ENCODE results near the gene DEAF1.

DNA sequence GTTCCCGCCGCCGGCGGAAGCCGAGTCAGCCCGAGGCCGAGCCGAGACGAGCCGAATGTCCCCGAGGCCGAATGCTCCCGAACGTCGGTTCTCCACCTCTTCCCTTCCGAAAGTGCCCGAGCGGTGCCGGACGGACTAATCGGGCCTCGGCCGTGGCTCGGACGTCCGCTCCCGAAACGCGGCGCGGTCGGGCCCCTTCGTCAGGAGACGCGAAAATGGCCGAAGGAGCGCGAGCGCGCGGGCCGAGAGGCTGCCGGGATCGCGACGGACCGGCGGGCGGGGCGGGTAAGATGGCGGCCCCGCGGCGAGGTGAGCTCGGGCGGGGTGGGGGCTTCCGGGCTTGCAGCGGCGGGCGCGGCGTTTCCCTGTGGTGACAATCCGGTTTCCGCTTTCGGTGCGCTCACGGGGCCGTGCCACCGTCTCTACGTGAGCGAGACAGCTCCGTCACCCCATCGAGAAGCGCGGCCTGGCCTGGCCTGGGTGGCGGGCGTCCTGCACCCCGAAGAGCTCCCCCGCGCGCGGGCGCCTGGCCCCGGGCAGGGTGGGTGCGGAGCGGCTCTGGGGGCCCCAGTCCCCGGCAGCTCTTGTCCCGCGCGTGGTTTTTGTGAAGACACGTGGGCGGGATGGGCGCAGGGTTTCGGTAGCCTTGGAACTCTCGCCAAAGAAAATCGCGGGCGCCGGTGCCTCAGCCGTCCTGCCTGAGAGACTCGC lies 671 bp upstream of the DEAF1 start, which contains the start of gene TMEM80:
- TF ChIP-seq POLR2AphosphoS5 (IDR thresholded peaks at IDR 0.05; ENCODE audit: low read depth, low read length) (peak; percentile 49; the same call in 1 of the 2 replicates), POLR2A (IDR thresholded peaks at IDR 0.05; ENCODE audit: low read depth, low read length) (peak; percentile 57; the same call in 1 of the 2 replicates), POU2F2 (IDR thresholded peaks at IDR 0.05; ENCODE audit: low read depth, low read length) (no peak)
